A549 (cell line): ENCODE results near the gene GIT2. TPM values are rescaled to one million over a fixed set of nuclear protein-coding genes. Genes with fewer than 3 reads are reported as not detected.
"Not testable (repeated sequence)": the region's sequence is repeated elsewhere in the genome, so short reads cannot be mapped to it uniquely, and the experiment has no call there.

Source experiments
- ATAC-seq, 2 experiments: fragments of 200-7000 bp in 1 of 2; fragments of >200 bp in 1 of 2; cut with Nextera tagmentation in 1 of 2; cut with Tn5 transposase in 1 of 2; 3 replicates each; pipeline versions ENCODE4 v1.8.0 to v1.9.1; 2018 to 2020; ENCODE audit warnings: mild to moderate bottlenecking in 1 of 2, moderate library complexity in 1 of 2
- CTCF ChIA-PET: fragments of 300-600 bp; sonication (Branson Sonifier 250); formaldehyde crosslinking; extraction: SDS; loops from one replicate; lab custom pipeline; 2021; ENCODE audit warnings: antibody characterized with exemption, inconsistent platforms; lab: Yijun Ruan, JAX
- POLR2A ChIA-PET: fragments of 350-600 bp; formaldehyde crosslinking; extraction: SDS; loops from one replicate; lab custom pipeline; 2021; ENCODE audit warnings: antibody characterized with exemption, inconsistent platforms; lab: Yijun Ruan, JAX
- DNase-seq, 2 experiments: peaks; one replicate each; pipeline versions ENCODE4 v3.0.0 to v3.0.0-alpha.2; 2011 to 2016; ENCODE audit warnings: low read depth in 1 of 2, low spot score in 1 of 2
- FAIRE-seq: peaks from 2 replicates; lab custom pipeline; 2011; peaks lifted over from hg19 to GRCh38; lab: Jason Lieb, UNC
- H3K27ac ChIP-seq, 2 experiments: fragments of >200 bp; sonication (Bioruptor Twin); formaldehyde crosslinking; 3 replicates each; pipeline ENCODE4 v1.5.1; 2016 to 2017
- H3K4me1 ChIP-seq: fragments of >200 bp; sonication (Bioruptor Twin); formaldehyde crosslinking; 3 replicates; pipeline ENCODE4 v1.6.1; 2016
- H3K4me2 ChIP-seq: fragments of >200 bp; sonication (Bioruptor Twin); formaldehyde crosslinking; 3 replicates; pipeline ENCODE4 v1.6.1; 2016
- H3K4me3 ChIP-seq: fragments of >200 bp; sonication (Bioruptor Twin); formaldehyde crosslinking; 3 replicates; pipeline ENCODE4 v1.5.1; 2016
- H3K9me3 ChIP-seq: fragments of >200 bp; sonication (Bioruptor Twin); formaldehyde crosslinking; 3 replicates; pipeline ENCODE4 v1.6.1; 2016
- CHD2 ChIP-seq: fragments of 150-350 bp; IDR thresholded peaks from 2 replicates; pipeline ENCODE4 v1.6.1; 2014; ENCODE audit warnings: low read length; ENCODE audit not compliant: partially characterized antibody
- CTCF ChIP-seq: fragments of >200 bp; sonication (Bioruptor Twin); formaldehyde crosslinking; IDR thresholded peaks from 3 replicates; pipeline ENCODE4 v1.5.1; 2016
- EHF ChIP-seq: fragments of 250-450 bp; sonication (Bioruptor Pico); IDR thresholded peaks from 2 replicates; pipeline ENCODE4 v1.5.0; 2020; ENCODE audit warnings: mild to moderate bottlenecking
- HOXB13 ChIP-seq: fragments of 250-450 bp; sonication (Bioruptor Pico); IDR thresholded peaks from 2 replicates; pipeline ENCODE4 v1.5.0; 2020; ENCODE audit warnings: low read depth, mild to moderate bottlenecking, moderate library complexity
- HOXB5 ChIP-seq: fragments of 250-450 bp; sonication (Bioruptor Pico); IDR thresholded peaks from 2 replicates; pipeline ENCODE4 v1.5.0; 2020; ENCODE audit warnings: mild to moderate bottlenecking, moderate library complexity
- MAZ ChIP-seq: fragments of 150-350 bp; IDR thresholded peaks from 2 replicates; pipeline ENCODE4 v1.6.1; 2014; ENCODE audit warnings: antibody characterized with exemption, low read depth, low read length, borderline replicate concordance
- NFE2L2 ChIP-seq: fragments of 150-350 bp; conservative IDR thresholded peaks from 2 replicates; pipeline ENCODE4 v1.6.1; 2014; ENCODE audit warnings: low read length
- NPAS2 ChIP-seq: fragments of 250-450 bp; sonication (Bioruptor Pico); IDR thresholded peaks from 2 replicates; pipeline ENCODE4 v1.8.0; 2022; ENCODE audit warnings: mild to moderate bottlenecking, moderate library complexity, borderline replicate concordance
- PHF8 ChIP-seq: fragments of 200-600 bp; sonication (generic); IDR thresholded peaks from 2 replicates; pipeline ENCODE4 v1.6.1; 2016; ENCODE audit warnings: low read depth, mild to moderate bottlenecking, antibody characterized with exemption, moderate library complexity, borderline replicate concordance
- POLR2A ChIP-seq: IDR thresholded peaks from 2 replicates; pipeline ENCODE4 v1.6.1; 2012; ENCODE audit warnings: mild to moderate bottlenecking, low read length
- RAD21 ChIP-seq, 2 experiments: fragments of >200 bp in 1 of 2; sonication (Bioruptor Twin) in 1 of 2; formaldehyde crosslinking in 1 of 2; IDR thresholded peaks in 1 of 2; conservative IDR thresholded peaks in 1 of 2; 2 replicates in 1 of 2; 3 replicates in 1 of 2; pipeline ENCODE4 v1.6.1; 2012 to 2018; ENCODE audit warnings: inconsistent platforms in 1 of 2
- RNF2 ChIP-seq: fragments of 200-600 bp; sonication (generic); IDR thresholded peaks from 2 replicates; pipeline ENCODE4 v1.6.1; 2016; ENCODE audit warnings: low read depth, mild to moderate bottlenecking, antibody characterized with exemption, moderate library complexity, borderline replicate concordance
- SMC3 ChIP-seq: fragments of >200 bp; sonication (Bioruptor Twin); formaldehyde crosslinking; IDR thresholded peaks from 3 replicates; pipeline ENCODE4 v1.6.1; 2018; ENCODE audit warnings: inconsistent platforms
- SREBF2 ChIP-seq: fragments of 450-650 bp; IDR thresholded peaks from 2 replicates; pipeline ENCODE4 v1.6.1; 2014; ENCODE audit warnings: mild to moderate bottlenecking, moderate library complexity
- TFCP2L1 ChIP-seq: fragments of 250-450 bp; sonication (Bioruptor Pico); IDR thresholded peaks from 2 replicates; pipeline ENCODE4 v1.5.0; 2021; ENCODE audit warnings: mild to moderate bottlenecking
- ZFP36 ChIP-seq: fragments of 450-650 bp; IDR thresholded peaks from 2 replicates; pipeline ENCODE4 v1.6.1; 2014; ENCODE audit warnings: borderline replicate concordance; ENCODE audit not compliant: partially characterized antibody
- ZNF302 ChIP-seq: fragments of 250-450 bp; sonication (Bioruptor Pico); IDR thresholded peaks from 2 replicates; pipeline ENCODE4 v1.9.0; 2021; ENCODE audit warnings: inconsistent platforms, mild to moderate bottlenecking, moderate library complexity
- WGBS: methylation state at CpG from one replicate; pipeline ENCODE4 v1.1.6; 2017; ENCODE audit errors: missing lambda C conversion rate; 5-methylcytosine and 5-hydroxymethylcytosine counted together
- polyA plus RNA-seq, 4 experiments: library from polyadenylated mRNA; depleted of rRNA in 3 of 4; stranded (reverse); fragments of >200 nt; fragmentation: RNase III in 1 of 4; extraction: RNeasy Plus Mini Kit Qiagen cat#74134 plus additional on column Dnase treatment in 1 of 4; gene quantifications; 2 replicates in 3 of 4; 3 replicates in 1 of 4; pipeline ENCODE4 v1.2.3, GENCODE V29; 2011 to 2017
- TF ChIP-seq, protein P1 (sequence below): IDR thresholded peaks from 2 replicates; pipeline ENCODE4 v1.6.1; 2012
- TF ChIP-seq, protein P2 (sequence below): fragments of 250-450 bp; sonication (Bioruptor Pico); IDR thresholded peaks from 2 replicates; pipeline ENCODE4 v1.5.0; 2021; ENCODE audit warnings: mild to moderate bottlenecking, moderate library complexity, borderline replicate concordance

The GIT2 gene
- polyA plus RNA-seq, 2 of the 4 experiments (the other 2 are of a cell fraction), result 18.5 to 38.0 TPM

DNA sequence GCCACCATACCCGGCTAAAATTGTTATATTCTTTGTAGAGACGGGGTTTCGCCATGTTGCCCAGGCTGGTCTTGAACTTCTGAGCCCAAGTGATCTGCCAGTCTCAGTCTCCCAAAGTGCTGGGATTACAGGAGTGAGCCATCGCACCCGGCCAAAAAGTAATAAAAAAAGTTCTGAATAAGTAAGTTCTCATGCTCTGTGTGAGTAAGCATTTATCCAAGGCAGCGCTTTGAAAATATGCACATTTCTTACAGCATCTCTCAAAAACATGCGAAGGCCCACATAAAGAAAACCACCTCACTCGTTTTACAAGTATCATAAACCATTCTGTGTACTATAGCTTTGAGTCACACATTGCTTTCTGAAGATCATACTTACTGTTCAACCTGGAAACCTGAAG, 8.6 kb downstream of the GIT2 start:
- Histone ChIP-seq H3K27ac (no peak overlapping the region), H3K4me1 (no peaks in the 10 kb centered on the region), H3K4me2 (no peak overlapping the region), H3K9me3 (no peaks in the 10 kb centered on the region), H3K4me3 (no peak overlapping the region)
- 90% methylated on average over 8 of the region's 8 CpGs for WGBS
- no peak for ATAC-seq
- TF ChIP-seq CHD2 (no peak), SREBF2 (no peak), NPAS2 (CRISPR knock-in tag) (no peak), HOXB13 (no peak)
- POLR2A ChIA-PET, result no interaction called here
- CTCF ChIA-PET, result interaction anchor here (0.8 kb wide), 1 partner anchor 11 kb away, joined by 3 read pairs; no protein-coding TSS in a partner anchor
- FAIRE-seq, result no peak
- no peak for DNase-seq

GRCh38 chr12:109986236-109986635, 9.9 kb downstream of the GIT2 start:
- FAIRE-seq, H3K27ac ChIP-seq, H3K9me3 ChIP-seq, POLR2A ChIA-PET, DNase-seq, H3K4me3 ChIP-seq, ATAC-seq, H3K4me1 ChIP-seq, H3K4me2 ChIP-seq, CTCF ChIA-PET: not testable (repeated sequence)
- WGBS, result 92% methylated on average over 16 of the region's 16 CpGs

- Histone ChIP-seq H3K9me3 (no peaks in the 10 kb centered on the region), H3K27ac (no peak overlapping the region), H3K4me2 (no peak overlapping the region), H3K4me3 (no peak overlapping the region), H3K4me1 (no peaks in the 10 kb centered on the region)
- FAIRE-seq (no peak), ATAC-seq (no peak), DNase-seq (no peak)
- ChIA-PET CTCF (interaction anchor here (0.9 kb wide), 1 partner anchor 20 kb away, joined by 3 read pairs; no protein-coding TSS in a partner anchor), POLR2A (no interaction called here)
- TF ChIP-seq, protein P1, sequence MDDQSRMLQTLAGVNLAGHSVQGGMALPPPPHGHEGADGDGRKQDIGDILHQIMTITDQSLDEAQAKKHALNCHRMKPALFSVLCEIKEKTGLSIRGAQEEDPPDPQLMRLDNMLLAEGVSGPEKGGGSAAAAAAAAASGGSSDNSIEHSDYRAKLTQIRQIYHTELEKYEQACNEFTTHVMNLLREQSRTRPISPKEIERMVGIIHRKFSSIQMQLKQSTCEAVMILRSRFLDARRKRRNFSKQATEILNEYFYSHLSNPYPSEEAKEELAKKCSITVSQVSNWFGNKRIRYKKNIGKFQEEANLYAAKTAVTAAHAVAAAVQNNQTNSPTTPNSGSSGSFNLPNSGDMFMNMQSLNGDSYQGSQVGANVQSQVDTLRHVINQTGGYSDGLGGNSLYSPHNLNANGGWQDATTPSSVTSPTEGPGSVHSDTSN, result no peak
- TF ChIP-seq CTCF (no peak), HOXB5 (CRISPR knock-in tag) (no peak), MAZ (no peak), CHD2 (no peak), PHF8 (no peak), HOXB13 (no peak), POLR2A (no peak), SMC3 (no peak), RAD21 (conservative IDR thresholded peaks at IDR 0.05 in 1 of 2, IDR thresholded peaks at IDR 0.05 in 1 of 2) (no peak), ZFP36 (no peak)
- TF ChIP-seq, protein P2, sequence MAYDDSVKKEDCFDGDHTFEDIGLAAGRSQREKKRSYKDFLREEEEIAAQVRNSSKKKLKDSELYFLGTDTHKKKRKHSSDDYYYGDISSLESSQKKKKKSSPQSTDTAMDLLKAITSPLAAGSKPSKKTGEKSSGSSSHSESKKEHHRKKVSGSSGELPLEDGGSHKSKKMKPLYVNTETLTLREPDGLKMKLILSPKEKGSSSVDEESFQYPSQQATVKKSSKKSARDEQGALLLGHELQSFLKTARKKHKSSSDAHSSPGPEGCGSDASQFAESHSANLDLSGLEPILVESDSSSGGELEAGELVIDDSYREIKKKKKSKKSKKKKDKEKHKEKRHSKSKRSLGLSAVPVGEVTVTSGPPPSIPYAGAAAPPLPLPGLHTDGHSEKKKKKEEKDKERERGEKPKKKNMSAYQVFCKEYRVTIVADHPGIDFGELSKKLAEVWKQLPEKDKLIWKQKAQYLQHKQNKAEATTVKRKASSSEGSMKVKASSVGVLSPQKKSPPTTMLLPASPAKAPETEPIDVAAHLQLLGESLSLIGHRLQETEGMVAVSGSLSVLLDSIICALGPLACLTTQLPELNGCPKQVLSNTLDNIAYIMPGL, result no peak
- WGBS, result 94% methylated on average over 8 of the region's 8 CpGs
Measured at GRCh38 chr12:109983432-109984142, 12.6 kb downstream of the GIT2 start.

- ChIA-PET CTCF (no interaction called here), POLR2A (no interaction called here)
- no peak overlapping the region for H3K4me3 ChIP-seq
- no peak overlapping the region for H3K4me2 ChIP-seq
- no peak for DNase-seq
- ATAC-seq, result no peak
- H3K4me1 ChIP-seq, result no peaks in the 10 kb centered on the region
- TF ChIP-seq NFE2L2 (no peak), TFCP2L1 (no peak), EHF (CRISPR knock-in tag) (no peak), PHF8 (no peak), ZNF302 (CRISPR knock-in tag) (no peak), RNF2 (no peak)
- TF ChIP-seq, all 56 proteins: peak for 0
- Histone ChIP-seq H3K9me3 (no peaks in the 10 kb centered on the region), H3K27ac (no peak overlapping the region)
- FAIRE-seq, result no peak
Measured at GRCh38 chr12:109982210-109982609, 14.0 kb downstream of the GIT2 start.
